GM12878 (cell line): ENCODE measurements around the gene AP2B1.

Source experiments
- YY1 ChIP-seq: IDR thresholded peaks from 2 replicates; pipeline ENCODE4 v1.6.1; 2011; ENCODE audit warnings: low read depth, mild to moderate bottlenecking, low read length
- TF ChIP-seq, protein P1 (sequence below), 3 experiments: IDR thresholded peaks in 2 of 3; conservative IDR thresholded peaks in 1 of 3; 2 replicates each; pipeline ENCODE4 v1.5.1; 2011; ENCODE audit warnings: low read depth in 3 of 3, low read length in 3 of 3, mild to moderate bottlenecking in 3 of 3, control low read depth in 2 of 3, moderate library complexity in 2 of 3, inconsistent platforms in 1 of 3, mixed read lengths in 1 of 3; ENCODE audit not compliant: control insufficient read depth in 2 of 3, insufficient read depth in 1 of 3; ENCODE audit errors: extremely low read depth in 1 of 3

DNA sequence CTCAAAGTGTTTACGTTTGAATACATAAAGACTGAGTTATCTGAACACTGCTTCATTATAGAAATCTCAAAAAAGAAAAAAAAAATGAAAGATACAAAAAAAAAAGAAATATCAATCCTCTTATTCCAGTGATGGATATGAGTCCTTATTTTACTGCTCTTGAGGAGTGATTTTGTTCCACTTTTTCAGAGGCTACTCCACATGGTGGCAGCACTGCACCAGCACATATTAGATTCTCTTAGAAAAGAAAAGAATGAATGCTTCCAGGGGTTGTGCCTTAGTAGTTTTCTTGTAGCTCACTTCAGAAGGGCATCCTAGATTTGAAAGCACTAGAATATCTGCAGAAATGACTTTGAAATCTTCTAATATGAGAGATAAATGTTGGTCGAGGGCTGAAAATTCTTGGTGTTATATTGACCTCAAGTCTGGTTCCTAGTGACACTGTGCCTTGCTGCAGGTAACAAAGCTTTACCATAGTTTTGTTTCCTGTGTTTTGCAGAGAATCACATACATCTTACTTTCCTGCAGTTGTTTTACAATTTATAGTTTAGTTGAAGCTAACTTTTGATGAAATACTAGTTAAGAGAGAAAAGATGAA lies 25.9 kb downstream of the AP2B1 start:
- TF ChIP-seq, protein P1, sequence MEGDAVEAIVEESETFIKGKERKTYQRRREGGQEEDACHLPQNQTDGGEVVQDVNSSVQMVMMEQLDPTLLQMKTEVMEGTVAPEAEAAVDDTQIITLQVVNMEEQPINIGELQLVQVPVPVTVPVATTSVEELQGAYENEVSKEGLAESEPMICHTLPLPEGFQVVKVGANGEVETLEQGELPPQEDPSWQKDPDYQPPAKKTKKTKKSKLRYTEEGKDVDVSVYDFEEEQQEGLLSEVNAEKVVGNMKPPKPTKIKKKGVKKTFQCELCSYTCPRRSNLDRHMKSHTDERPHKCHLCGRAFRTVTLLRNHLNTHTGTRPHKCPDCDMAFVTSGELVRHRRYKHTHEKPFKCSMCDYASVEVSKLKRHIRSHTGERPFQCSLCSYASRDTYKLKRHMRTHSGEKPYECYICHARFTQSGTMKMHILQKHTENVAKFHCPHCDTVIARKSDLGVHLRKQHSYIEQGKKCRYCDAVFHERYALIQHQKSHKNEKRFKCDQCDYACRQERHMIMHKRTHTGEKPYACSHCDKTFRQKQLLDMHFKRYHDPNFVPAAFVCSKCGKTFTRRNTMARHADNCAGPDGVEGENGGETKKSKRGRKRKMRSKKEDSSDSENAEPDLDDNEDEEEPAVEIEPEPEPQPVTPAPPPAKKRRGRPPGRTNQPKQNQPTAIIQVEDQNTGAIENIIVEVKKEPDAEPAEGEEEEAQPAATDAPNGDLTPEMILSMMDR (IDR thresholded peaks at IDR 0.05 in 2 of 3, conservative IDR thresholded peaks at IDR 0.05 in 1 of 3; ENCODE audit: control insufficient read depth in 2 of 3, extremely low read depth in 1 of 3, insufficient read depth in 1 of 3, low read depth in 3 of 3, low read length in 3 of 3), result peak; percentile 58 to 69 (median 59); a peak in 5 of 6 replicates
- no peak for TF ChIP-seq YY1
